Activated CD8-positive, alpha-beta memory T cell treated with anti-CD3 and anti-CD28 coated beads for 48 hours (primary cell): ENCODE measurements around the gene TEX14.
A peak's percentile ranks its signal among the peaks of the same experiment; 100 is the strongest.
"Not testable (repeated sequence)": the region's sequence is repeated elsewhere in the genome, so short reads cannot be mapped to it uniquely, and the experiment has no call there.

ENCODE experiments used
- DNase-seq, 3 experiments: peaks; one replicate each; pipeline ENCODE4 v3.0.0-alpha.2; 2020; ENCODE audit warnings: low read depth in 2 of 3, low spot score in 2 of 3

TEX14 gene

GRCh38 chr17:58688521-58688920, 3.3 kb downstream of the TEX14 start:
- no peak for DNase-seq

- DNase-seq = no peak
These were observed 4.9 kb downstream of the TEX14 start for GRCh38 chr17:58686980-58687379.

GRCh38 chr17:58684462-58684861, 7.4 kb downstream of the TEX14 start:
- DNase-seq = not testable (repeated sequence)

GRCh38 chr17:58684003-58684402, 7.8 kb downstream of the TEX14 start:
- DNase-seq = no peak

GRCh38 chr17:58680038-58680369, 11.8 kb downstream of the TEX14 start:
- no peak for DNase-seq

GRCh38 chr17:58679263-58680037, 12.4 kb downstream of the TEX14 start:
- DNase-seq = no peak

GRCh38 chr17:58678287-58678686, 13.6 kb downstream of the TEX14 start:
- DNase-seq = not testable (repeated sequence)

- DNase-seq = no peak
These were observed 14.5 kb downstream of the TEX14 start for GRCh38 chr17:58677194-58677880.

GRCh38 chr17:58671969-58672368, 19.9 kb downstream of the TEX14 start:
- DNase-seq = no peak

- DNase-seq = no peak
These were observed 22.0 kb downstream of the TEX14 start for GRCh38 chr17:58669853-58670252.

- no peak for DNase-seq
These were observed 23.3 kb downstream of the TEX14 start for GRCh38 chr17:58668598-58668935.

- no peak for DNase-seq
These were observed 23.8 kb downstream of the TEX14 start for GRCh38 chr17:58667934-58668597.

- DNase-seq = no peak
These were observed 25.0 kb downstream of the TEX14 start for GRCh38 chr17:58666858-58667267.

- DNase-seq = no peak
These were observed 25.6 kb downstream of the TEX14 start for GRCh38 chr17:58665946-58666857.

- no peak for DNase-seq
These were observed 27.5 kb downstream of the TEX14 start for GRCh38 chr17:58664302-58664701.

- DNase-seq = no peak
These were observed 30.3 kb downstream of the TEX14 start for GRCh38 chr17:58661499-58661898.

- no peak for DNase-seq
These were observed 31.2 kb downstream of the TEX14 start for GRCh38 chr17:58660621-58661020.

GRCh38 chr17:58659714-58660084, 32.1 kb downstream of the TEX14 start:
- DNase-seq = not testable (repeated sequence)

- peak; percentile 47 to 88 (median 49) for DNase-seq
These were observed 32.8 kb downstream of the TEX14 start for GRCh38 chr17:58658804-58659713.
